Measurements from ENCODE around the gene SACS. TPM values are rescaled to one million over a fixed set of nuclear protein-coding genes. Genes with fewer than 3 reads are reported as not detected.

The SACS gene
- total and polyA plus RNA-seq, 4 donors, result 0.50 to 7.2 (median 2.9) TPM

GRCh38 chr13:23377983-23378632 is 55.4 kb downstream of the SACS start:
- Histone ChIP-seq H3K4me1 (ENCODE audit: control insufficient read depth in 4 of 4, insufficient read depth in 4 of 4, low read length in 3 of 4) (peaks cover 0 to 7% (median 3%) of the 10 kb centered on the region in 4 donors), H3K9ac (ENCODE audit: low read depth in 1 of 2, low read length in 2 of 2) (no peak overlapping the region), H3K27me3 (ENCODE audit: control insufficient read depth in 4 of 4, insufficient read depth in 4 of 4, low read length in 3 of 4) (no peaks in the 10 kb centered on the region), H3K36me3 (ENCODE audit: control insufficient read depth in 4 of 4, insufficient read depth in 3 of 4, low read depth in 1 of 4, low read length in 3 of 4) (no peaks in the 10 kb centered on the region), H3K27ac (ENCODE audit: low read depth in 1 of 2, low read length in 2 of 2) (no peak overlapping the region), H3K9me3 (ENCODE audit: control insufficient read depth in 4 of 4, low read length in 3 of 4) (no peaks in the 10 kb centered on the region), H3K4me3 (ENCODE audit: low read depth in 1 of 3, low read length in 3 of 3) (no peak overlapping the region)
- WGBS, result 66% methylated on average over 11 of the region's 11 CpGs
- no peak for DNase-seq (ENCODE audit: low spot score)
- TF ChIP-seq FOXA2 (IDR thresholded peaks at IDR 0.05), result no peak
- TF ChIP-seq YY1 (IDR thresholded peaks at IDR 0.05), result no peak
- TF ChIP-seq TAF1 (conservative IDR thresholded peaks at IDR 0.05), result no peak
- no peak for TF ChIP-seq JUND (IDR thresholded peaks at IDR 0.05)
- TF ChIP-seq RAD21 (IDR thresholded peaks at IDR 0.05), result no peak
- TF ChIP-seq GABPA (IDR thresholded peaks at IDR 0.05 in 1 of 2, conservative IDR thresholded peaks at IDR 0.05 in 1 of 2), result no peak
- no peak for TF ChIP-seq REST (IDR thresholded peaks at IDR 0.05)
- no peak for TF ChIP-seq RXRA (IDR thresholded peaks at IDR 0.05)
- TF ChIP-seq HNF4A (conservative IDR thresholded peaks at IDR 0.05), result no peak
- no peak for TF ChIP-seq FOXA1 (IDR thresholded peaks at IDR 0.05)
- no peak for TF ChIP-seq SP1 (IDR thresholded peaks at IDR 0.05)
- TF ChIP-seq CTCF (IDR thresholded peaks at IDR 0.05; ENCODE audit: low read depth, low read length, missing input control), result no peak
- no peak for TF ChIP-seq HNF4G (IDR thresholded peaks at IDR 0.05)
- no peak for TF ChIP-seq ZBTB33 (IDR thresholded peaks at IDR 0.05)
- no peak for TF ChIP-seq NR2F2 (IDR thresholded peaks at IDR 0.05)
- TF ChIP-seq MAX (IDR thresholded peaks at IDR 0.05), result no peak
- TF ChIP-seq EGR1 (IDR thresholded peaks at IDR 0.05; ENCODE audit: low read depth in 2 of 2), result no peak
- no peak for TF ChIP-seq ATF3 (IDR thresholded peaks at IDR 0.05)

Measured in liver (tissue), 9 donors.